ENCODE data around the gene BMPR1A.
"Not testable (repeated sequence)": the region's sequence is repeated elsewhere in the genome, so short reads cannot be mapped to it uniquely, and the experiment has no call there.

DNA sequence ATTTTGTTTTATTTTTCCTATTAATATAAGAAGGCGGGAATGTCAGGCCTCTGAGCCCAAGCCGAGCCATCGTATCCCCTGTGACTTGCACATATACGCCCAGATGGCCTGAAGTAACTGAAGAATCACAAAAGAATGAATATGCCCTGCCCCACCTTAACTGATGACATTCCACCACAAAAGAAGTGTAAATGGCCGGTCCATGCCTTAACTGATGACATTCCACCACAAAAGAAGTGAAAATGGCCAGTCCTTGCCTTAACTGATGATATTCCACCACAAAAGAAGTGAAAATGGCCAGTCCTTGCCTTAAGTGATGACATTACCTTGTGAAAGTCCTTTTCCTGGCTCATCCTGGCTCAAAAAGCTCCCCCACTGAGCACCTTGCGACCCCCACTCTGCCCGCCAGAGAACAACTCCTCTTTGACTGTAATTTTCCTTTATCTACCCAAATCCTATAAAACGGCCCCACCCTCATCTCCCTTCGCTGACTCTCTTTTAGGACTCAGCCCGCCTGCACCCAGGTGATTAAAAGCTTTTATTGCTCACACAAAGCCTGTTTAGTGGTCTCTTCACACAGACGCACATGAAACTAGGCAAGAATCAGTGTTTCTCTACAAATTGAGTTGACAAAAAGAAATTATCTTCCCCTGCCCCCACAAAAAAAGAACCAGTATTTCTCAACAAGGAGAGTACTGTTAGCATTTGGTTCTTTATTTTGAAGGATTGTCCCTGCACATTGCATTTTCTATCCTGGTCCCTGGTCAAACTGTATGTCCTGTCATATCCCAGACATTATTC is 108.8 kb downstream of the BMPR1A start:
- TF ChIP-seq, protein P1, sequence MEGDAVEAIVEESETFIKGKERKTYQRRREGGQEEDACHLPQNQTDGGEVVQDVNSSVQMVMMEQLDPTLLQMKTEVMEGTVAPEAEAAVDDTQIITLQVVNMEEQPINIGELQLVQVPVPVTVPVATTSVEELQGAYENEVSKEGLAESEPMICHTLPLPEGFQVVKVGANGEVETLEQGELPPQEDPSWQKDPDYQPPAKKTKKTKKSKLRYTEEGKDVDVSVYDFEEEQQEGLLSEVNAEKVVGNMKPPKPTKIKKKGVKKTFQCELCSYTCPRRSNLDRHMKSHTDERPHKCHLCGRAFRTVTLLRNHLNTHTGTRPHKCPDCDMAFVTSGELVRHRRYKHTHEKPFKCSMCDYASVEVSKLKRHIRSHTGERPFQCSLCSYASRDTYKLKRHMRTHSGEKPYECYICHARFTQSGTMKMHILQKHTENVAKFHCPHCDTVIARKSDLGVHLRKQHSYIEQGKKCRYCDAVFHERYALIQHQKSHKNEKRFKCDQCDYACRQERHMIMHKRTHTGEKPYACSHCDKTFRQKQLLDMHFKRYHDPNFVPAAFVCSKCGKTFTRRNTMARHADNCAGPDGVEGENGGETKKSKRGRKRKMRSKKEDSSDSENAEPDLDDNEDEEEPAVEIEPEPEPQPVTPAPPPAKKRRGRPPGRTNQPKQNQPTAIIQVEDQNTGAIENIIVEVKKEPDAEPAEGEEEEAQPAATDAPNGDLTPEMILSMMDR (conservative IDR thresholded peaks at IDR 0.05; ENCODE audit: low read length), result not testable (repeated sequence)
- TF ChIP-seq EZH2phosphoT487 (IDR thresholded peaks at IDR 0.05; ENCODE audit: borderline replicate concordance), result not testable (repeated sequence)

Data from Loucy (cell line).